ENCODE results near the gene HES6.

The HES6 gene

DNA sequence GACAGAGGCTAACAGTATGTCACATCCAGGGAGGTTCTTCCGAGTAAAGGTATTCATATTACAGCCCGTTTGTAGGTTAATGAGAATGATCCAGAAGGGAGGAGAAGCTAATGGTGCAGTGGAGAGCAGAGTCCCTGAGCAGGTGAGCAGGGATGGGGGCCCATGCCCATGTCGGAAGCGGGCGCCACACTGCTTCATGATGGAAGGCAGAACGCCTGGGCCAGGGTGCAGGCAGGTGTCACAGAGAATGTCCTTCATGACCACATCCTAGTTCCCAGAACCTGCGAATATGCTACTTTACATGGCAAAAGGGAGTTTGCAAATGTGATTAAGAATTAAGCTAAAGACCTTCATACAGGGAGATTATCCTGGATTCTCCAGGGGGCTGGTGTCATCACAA lies 4.0 kb downstream of the HES6 start:
- DNase-seq (ENCODE audit: low read depth in 1 of 2, low spot score in 1 of 2): no peak

DNA sequence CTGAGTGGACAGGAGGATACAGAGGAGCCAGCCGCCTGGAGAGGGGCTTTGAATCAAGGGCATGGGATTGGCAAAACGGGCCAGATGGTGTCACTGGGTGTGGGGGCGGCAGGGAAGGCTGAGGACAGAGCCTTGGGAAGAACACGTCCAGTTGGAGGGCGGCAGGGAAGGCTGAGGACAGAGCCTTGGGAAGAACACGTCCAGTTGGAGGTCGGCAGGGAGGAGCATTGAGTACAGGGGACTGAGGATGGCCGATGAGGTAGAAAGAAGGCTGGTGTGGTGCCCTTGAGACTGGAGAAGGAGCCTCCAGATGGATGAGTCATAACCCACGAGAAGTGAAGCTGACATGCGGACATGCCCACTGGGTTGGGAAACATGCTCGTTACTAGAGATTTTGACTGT lies 4.5 kb downstream of the HES6 start:
- DNase-seq (ENCODE audit: low read depth in 1 of 2, low spot score in 1 of 2): no peak

DNA sequence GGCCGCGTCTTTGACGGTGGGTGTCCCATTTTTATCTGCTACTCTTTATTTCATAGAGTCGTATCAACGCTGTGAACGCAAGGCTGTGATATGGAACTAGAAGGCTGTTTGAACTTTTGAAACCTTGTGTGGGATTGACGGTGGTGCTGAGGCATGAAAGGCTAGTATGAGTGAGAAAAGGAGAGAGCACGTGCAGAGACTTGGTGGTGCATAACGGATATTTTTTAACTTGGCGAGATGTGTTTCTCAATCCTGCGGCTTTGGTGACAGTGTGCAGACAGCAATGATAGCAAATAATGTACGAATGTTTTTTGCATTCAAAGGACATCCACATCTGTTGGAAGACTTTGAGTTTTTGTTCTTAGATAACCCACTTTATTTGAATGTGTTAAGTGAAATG lies 6.2 kb downstream of the HES6 start:
- no peak for DNase-seq (ENCODE audit: low read depth in 1 of 2, low spot score in 1 of 2)

- no peak for DNase-seq (ENCODE audit: low read depth in 1 of 2, low spot score in 1 of 2)
These were observed 8.0 kb downstream of the HES6 start for GRCh38 chr2:238231809-238232208.

DNA sequence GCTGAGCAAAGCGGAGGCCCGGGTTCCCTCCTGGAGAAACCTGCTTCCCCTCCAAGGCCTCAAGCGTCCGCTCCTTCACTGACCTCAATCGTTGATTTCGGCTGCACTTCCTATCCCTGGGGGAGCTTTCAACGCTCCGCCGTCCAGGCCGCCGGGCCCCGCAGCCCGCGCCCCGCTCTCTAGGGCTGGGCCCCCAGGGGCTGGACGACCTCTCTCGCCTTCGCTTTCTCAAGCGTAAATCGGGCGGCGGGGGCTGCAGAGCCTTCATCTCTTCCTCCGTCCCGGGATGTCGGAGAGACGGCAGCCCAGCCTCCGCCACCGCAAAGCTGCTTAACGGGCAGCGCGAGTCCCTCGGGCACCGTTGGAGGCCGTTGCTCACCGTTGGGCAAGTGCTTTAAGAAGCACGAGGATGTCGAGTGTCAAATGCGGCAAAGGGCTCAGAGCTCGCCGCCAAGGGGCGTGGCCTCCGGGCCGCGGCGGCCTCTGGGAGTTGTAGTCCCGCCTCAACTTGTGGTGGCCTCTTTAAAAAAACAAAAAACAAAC lies 8.5 kb downstream of the HES6 start:
- peak; percentile 63 for DNase-seq (ENCODE audit: low read depth in 1 of 2, low spot score in 1 of 2)

GRCh38 chr2:238230699-238231098 lies 9.1 kb downstream of the HES6 start:
- no peak for DNase-seq (ENCODE audit: low read depth in 1 of 2, low spot score in 1 of 2)

GRCh38 chr2:238228700-238229099 lies 11.1 kb downstream of the HES6 start:
- DNase-seq (ENCODE audit: low read depth in 1 of 2, low spot score in 1 of 2): no peak

- DNase-seq (ENCODE audit: low read depth in 1 of 2, low spot score in 1 of 2): no peak
These were observed 12.2 kb downstream of the HES6 start for GRCh38 chr2:238227587-238228032.

GRCh38 chr2:238226698-238227586 lies 12.9 kb downstream of the HES6 start:
- no peak for DNase-seq (ENCODE audit: low read depth in 1 of 2, low spot score in 1 of 2)

DNA sequence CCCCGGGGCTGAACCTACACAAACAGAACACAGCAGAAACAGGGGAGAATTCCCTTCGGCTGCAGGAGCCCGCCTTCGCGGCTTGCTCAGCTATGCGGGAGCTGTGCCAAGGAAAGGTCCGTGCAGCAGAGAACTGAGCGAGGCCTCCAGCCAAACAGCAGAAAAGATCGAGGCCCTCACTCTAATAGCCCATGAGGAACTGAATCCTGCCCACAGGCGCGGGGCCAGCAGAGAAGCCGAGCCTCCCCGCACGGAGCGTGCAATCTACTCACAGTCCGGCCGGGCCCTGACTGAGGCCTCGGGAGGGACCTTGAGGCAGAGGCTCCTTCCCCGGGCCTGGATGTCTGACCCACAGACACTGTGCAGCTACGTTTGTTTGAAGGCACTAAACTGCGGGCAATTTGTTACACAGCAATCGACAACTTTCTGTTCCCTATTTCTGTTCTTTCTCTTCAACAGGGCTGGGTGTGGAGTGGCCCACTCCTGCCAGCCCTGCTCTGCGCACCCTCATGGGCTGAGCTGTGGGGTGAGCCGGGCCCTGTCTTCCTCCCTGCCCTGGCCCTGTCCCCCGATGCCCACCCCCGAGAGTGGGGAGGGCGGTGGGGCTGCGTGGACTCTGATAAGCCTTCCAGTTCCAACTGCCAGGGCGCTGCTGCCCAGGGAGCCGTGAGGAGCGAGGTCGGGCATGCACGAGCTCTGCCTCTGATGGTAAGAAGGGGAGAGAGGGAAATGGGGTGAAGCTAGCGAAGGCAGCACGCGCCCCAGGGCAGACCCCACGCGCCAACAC lies 13.7 kb downstream of the HES6 start:
- no peak for DNase-seq (ENCODE audit: low read depth in 1 of 2, low spot score in 1 of 2)

DNA sequence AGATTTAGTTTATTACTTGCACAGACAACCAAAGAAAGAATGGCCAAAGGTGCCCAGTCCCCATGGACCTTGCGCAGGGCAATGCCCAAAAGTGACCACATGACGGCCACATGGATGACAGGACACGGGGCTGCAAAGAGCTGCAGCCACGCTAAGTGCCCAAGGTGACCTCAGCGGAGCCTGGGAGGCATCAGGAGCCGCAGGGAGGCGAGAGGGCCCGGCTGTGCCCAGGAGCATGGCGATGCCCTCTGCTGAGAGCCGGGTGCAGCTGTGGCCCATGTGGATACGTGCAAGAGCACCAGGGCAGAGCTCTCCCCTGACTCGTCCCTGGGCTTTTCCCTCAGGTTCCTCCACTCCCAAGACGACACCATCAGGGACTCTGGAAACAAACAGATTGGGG lies 14.7 kb downstream of the HES6 start:
- DNase-seq (ENCODE audit: low read depth in 1 of 2, low spot score in 1 of 2): no peak

DNA sequence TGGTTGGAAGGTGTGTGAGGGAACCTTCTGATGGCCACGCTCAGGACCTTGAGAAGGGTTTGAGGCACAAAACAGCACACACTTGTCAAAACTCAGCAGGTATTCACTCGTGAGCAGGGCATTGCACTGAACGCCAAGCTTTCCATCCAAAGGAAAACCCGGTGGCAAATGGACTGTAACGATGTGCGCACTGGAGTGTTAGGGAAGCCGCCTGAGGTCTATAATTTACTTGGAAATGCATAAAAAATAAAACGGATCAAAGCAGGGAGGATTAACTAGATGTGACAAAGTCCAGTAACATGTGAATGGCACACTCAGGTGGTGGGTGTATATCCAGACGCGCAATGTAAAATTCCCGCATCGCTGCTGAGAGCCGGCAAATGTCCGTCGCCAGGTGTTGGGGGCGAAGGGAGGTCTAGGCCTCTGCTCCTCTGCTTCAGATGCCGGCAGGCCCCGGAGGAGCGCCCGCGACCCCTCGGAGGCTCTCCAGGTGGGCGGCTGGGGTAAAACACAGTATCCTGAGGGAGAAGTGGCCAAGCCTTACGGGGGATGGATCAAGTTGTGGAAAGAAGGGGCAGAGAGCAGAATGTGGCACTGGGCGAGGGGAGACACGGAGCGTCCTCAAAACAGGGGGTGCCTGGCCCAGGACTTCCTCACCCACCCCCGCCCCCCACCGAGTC lies 15.3 kb downstream of the HES6 start:
- DNase-seq (ENCODE audit: low read depth in 1 of 2, low spot score in 1 of 2): no peak

- no peak for DNase-seq (ENCODE audit: low read depth in 1 of 2, low spot score in 1 of 2)
These were observed 18.8 kb downstream of the HES6 start for GRCh38 chr2:238220892-238221521.

- DNase-seq (ENCODE audit: low read depth in 1 of 2, low spot score in 1 of 2): no peak
These were observed 19.5 kb downstream of the HES6 start for GRCh38 chr2:238220274-238220891.

DNA sequence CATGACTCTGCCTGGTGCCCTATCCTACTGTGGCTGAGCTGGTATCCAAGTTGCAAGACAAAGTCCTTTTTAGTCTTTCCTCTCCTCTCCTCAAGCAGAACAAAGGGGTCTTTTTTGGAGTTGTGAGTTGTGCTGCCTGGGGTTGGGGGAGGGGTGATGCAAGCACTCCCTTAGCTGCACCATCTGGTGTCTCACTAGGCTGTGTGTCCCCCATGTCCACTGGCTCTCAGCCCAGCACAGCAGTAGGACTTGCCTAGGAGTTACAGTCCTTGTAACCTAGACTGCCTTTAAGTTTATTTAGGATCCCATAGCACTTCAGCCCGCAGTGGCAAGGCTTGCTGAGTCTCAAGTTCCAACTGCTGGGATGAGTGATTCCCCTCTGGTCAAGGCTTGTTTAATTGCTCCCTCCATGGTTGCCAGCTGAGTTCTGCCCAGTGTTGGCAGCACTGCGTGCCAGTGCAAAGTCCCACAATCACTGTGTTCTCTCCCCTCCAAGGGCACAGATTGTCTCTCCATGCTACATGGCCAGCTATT lies 23.1 kb downstream of the HES6 start:
- DNase-seq (ENCODE audit: low read depth in 1 of 2, low spot score in 1 of 2): no peak

DNA sequence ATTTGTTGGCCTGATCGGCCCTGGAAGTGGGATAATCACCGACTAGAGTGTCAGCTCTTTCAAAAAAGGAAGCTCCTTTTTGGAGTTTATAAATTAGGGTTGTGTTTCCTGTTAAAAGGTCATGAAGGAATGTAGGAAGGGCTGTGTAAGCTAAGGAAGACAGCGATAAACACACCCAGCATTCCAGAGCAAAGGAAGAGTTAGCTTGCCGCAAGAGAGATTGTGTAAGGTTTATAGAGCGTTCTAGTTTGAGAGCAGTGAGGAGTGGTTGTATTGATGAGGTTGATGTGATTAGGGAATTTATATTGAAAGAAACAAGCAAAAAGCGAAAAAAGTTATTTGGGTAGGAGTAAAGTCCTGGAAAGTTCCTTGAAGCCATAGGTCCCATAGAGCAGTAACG lies 32.8 kb downstream of the HES6 start:
- DNase-seq (ENCODE audit: low read depth in 1 of 2, low spot score in 1 of 2): no peak

DNA sequence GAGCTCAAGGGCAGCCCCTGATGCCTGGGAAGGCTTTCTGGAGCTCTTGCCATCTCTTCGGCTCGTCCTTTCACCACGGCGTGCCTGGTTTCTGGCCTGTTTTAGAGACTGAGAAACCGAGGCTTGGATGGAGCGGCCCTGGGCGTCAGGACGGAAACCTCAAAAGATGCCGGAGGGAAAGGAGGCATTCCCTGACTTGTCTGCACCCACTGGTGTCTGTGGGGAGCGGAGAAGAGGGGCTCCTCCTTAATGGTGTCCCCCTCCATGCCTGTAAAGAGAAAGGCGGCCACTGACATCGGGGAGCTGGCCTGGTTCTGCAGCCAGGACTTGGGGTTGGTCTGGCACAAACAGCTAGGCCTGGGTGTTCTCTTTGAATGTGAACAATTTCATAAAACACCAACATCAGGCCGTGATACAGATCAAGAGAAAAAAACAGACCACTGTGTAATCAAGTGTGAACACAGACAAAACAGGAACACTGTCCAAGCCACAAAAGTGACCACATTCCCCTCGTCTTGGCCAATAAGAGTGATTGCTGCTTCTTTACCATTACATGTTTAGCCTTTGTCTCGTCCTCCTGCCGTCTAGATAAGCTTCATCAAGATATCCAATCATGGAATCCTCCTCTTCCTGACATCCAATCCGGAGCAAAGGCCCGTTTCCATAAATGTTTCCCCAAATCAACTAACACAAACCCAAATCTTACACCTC lies 35.7 kb downstream of the HES6 start:
- no peak for DNase-seq (ENCODE audit: low read depth in 1 of 2, low spot score in 1 of 2)

DNA sequence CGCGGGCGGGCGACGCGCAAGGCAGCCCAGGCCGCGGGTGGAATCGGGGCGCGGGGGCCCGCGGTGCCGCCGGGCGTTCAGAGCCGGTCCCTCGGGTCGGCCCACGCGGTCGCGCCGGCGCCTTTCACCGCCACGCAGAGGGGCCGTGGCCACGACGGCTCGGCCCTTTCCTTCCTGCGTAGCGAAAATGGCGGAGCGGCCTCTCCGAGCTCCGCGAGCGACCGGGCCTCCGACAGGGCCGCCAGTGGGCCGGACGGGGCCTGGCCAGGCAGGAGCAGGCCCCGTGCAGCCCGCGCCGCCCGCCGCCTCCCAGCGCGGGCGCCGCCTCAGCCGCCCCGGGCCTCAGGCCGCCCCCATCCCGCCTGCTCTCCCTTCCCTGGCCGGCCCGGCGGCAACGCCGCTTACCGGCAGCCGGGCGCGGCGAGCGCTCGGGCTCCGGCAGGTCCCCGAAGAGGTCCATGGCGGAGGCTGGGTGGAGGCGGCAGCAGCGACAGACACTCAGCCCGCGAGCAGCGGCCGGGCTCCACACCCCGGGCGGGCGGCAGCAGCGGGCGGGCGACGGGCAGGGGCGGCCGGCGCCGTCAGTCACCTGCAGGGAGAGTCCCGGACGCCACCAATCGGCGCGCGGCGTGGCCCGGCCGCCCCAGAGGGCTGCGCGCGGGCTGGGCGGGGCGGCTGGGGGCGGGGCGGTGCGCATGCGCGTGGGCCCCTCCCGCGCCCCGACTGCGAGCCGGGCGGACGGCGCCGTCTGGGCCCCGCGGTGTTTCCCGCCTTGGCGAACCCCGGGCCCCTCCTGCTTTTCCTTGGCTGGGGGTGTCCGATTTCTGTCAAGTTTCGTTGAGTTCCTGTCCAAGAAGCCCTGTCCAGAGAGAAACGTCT lies 36.5 kb downstream of the HES6 start, which contains the start of gene ILKAP:
ILKAP (minus strand) TSS at position 602 of the 879 bp plus-strand sequence; CDS start at position 460, 142 bp downstream.
- DNase-seq (ENCODE audit: low read depth in 1 of 2, low spot score in 1 of 2): peak; percentile 81 to 85

Measured in activated CD4-positive, alpha-beta T cell treated with anti-CD3 and anti-CD28 coated beads, Interleukin-2, amount 50 U/mL, for 24 hours (primary cell).